ENCODE data around the gene ARHGEF12. TPM values are rescaled to one million over a fixed set of nuclear protein-coding genes. Genes with fewer than 3 reads are reported as not detected.

The ARHGEF12 gene
- total RNA-seq, 2 donors from 2014 or later = 77.6 to 101 TPM

- no peak for DNase-seq (ENCODE audit: low spot score)
- intact Hi-C loops (cut with DNase I) = no loop called here
Observed at GRCh38 chr11:120505801-120506425, 169.7 kb downstream of the ARHGEF12 start.

GRCh38 chr11:120509346-120510053 is 173.3 kb downstream of the ARHGEF12 start:
- intact Hi-C loops (cut with DNase I) = loop anchor here (5.0 to 10.0 kb wide), 2 partner anchors 295 to 443 kb away; no protein-coding TSS in a partner anchor
- peak; percentile 15 for DNase-seq (ENCODE audit: low spot score)

- peak; percentile 44 for DNase-seq (ENCODE audit: low spot score)
- intact Hi-C loops (cut with DNase I) = loop anchor here (5.0 to 10.0 kb wide), 2 partner anchors 294 to 442 kb away; no protein-coding TSS in a partner anchor
Observed at GRCh38 chr11:120510406-120511115, 174.3 kb downstream of the ARHGEF12 start.

- intact Hi-C loops (cut with DNase I) = loop anchor here (5.0 to 10.0 kb wide), 2 partner anchors 294 to 441 kb away; no protein-coding TSS in a partner anchor
- DNase-seq (ENCODE audit: low spot score) = peak; percentile 96
Observed at GRCh38 chr11:120511116-120511819, 175.1 kb downstream of the ARHGEF12 start, which contains the start of gene GRIK4. GRIK4 (plus strand) TSS chr11:120511748; CDS start chr11:120660319, 148,571 bp downstream.

GRCh38 chr11:120511820-120512738 is 175.9 kb downstream of the ARHGEF12 start:
- DNase-seq (ENCODE audit: low spot score) = peak; percentile 81
- intact Hi-C loops (cut with DNase I) = loop anchor here (2.0 to 10.0 kb wide), 3 partner anchors 171 to 440 kb away; no protein-coding TSS in a partner anchor

- intact Hi-C loops (cut with DNase I) = loop anchor here (2.0 to 10.0 kb wide), 3 partner anchors 170 to 439 kb away; no protein-coding TSS in a partner anchor
- peak; percentile 69 for DNase-seq (ENCODE audit: low spot score)
Observed at GRCh38 chr11:120512739-120513435, 176.7 kb downstream of the ARHGEF12 start.

- intact Hi-C loops (cut with DNase I) = loop anchor here (2.0 to 10.0 kb wide), 3 partner anchors 169 to 439 kb away; no protein-coding TSS in a partner anchor
- peak; percentile 65 for DNase-seq (ENCODE audit: low spot score)
Observed at GRCh38 chr11:120513436-120514315, 177.5 kb downstream of the ARHGEF12 start.

GRCh38 chr11:120514541-120515121 is 178.4 kb downstream of the ARHGEF12 start:
- intact Hi-C loops (cut with DNase I) = loop anchor here (5.0 to 10.0 kb wide), 2 partner anchors 290 to 438 kb away; no protein-coding TSS in a partner anchor
- peak; percentile 59 for DNase-seq (ENCODE audit: low spot score)

GRCh38 chr11:120515186-120515723 is 179.0 kb downstream of the ARHGEF12 start:
- DNase-seq (ENCODE audit: low spot score) = peak; percentile 55
- intact Hi-C loops (cut with DNase I) = loop anchor here in 1 of 2 donors (10.0 kb wide), 1 partner anchor 290 kb away; no protein-coding TSS in a partner anchor

- intact Hi-C loops (cut with DNase I) = loop anchor here (1.0 to 10.0 kb wide), 2 partner anchors 27 to 288 kb away; no protein-coding TSS in a partner anchor
- DNase-seq (ENCODE audit: low spot score) = peak; percentile 72
Observed at GRCh38 chr11:120516461-120517389, 180.5 kb downstream of the ARHGEF12 start.

- DNase-seq (ENCODE audit: low spot score) = peak; percentile 26
- intact Hi-C loops (cut with DNase I) = loop anchor here (1.0 to 10.0 kb wide), 2 partner anchors 26 to 287 kb away; no protein-coding TSS in a partner anchor
Observed at GRCh38 chr11:120517390-120517761, 181.2 kb downstream of the ARHGEF12 start.

GRCh38 chr11:120517801-120518291 is 181.6 kb downstream of the ARHGEF12 start:
- intact Hi-C loops (cut with DNase I) = loop anchor here (1.0 to 10.0 kb wide), 2 partner anchors 25 to 287 kb away; no protein-coding TSS in a partner anchor
- peak; percentile 63 for DNase-seq (ENCODE audit: low spot score)

- peak; percentile 26 for DNase-seq (ENCODE audit: low spot score)
- intact Hi-C loops (cut with DNase I) = loop anchor here in 1 of 2 donors (10.0 kb wide), 1 partner anchor 286 kb away; no protein-coding TSS in a partner anchor
Observed at GRCh38 chr11:120518356-120518755, 182.1 kb downstream of the ARHGEF12 start.

GRCh38 chr11:120519474-120519873 is 183.3 kb downstream of the ARHGEF12 start:
- intact Hi-C loops (cut with DNase I) = loop anchor here in 1 of 2 donors (10.0 kb wide), 1 partner anchor 285 kb away; no protein-coding TSS in a partner anchor
- no peak for DNase-seq (ENCODE audit: low spot score)
